Renal pelvis (tissue), 12 donors: ENCODE results near the gene FOXB1. TPM values are rescaled to one million over a fixed set of nuclear protein-coding genes. Genes with fewer than 3 reads are reported as not detected.

ENCODE experiments used
- DNase-seq: peaks from one replicate; pipeline ENCODE4 v3.0.0-alpha.2; 2013
- long read RNA-seq, 16 experiments: transcript quantifications; one replicate each; lab custom pipeline, GENCODE V29; 2026
- polyA plus RNA-seq, 3 donors: library from polyadenylated mRNA; unstranded; fragments of 120-200 nt; gene quantifications; one replicate each; pipeline ENCODE4 v1.2.1, GENCODE V29; 2013; ENCODE audit not compliant: insufficient read length in 3 of 3

FOXB1 gene
- under 1 TPM in 2 of 3 donors, not detected in 1; 0.08 to 0.20 TPM for polyA plus RNA-seq
- long read RNA-seq, donor 1 = 0 reads
- long read RNA-seq, donor 2 = 0 reads
- long read RNA-seq, donor 3 = 0 reads
- long read RNA-seq, donor 4 = 0 reads
- long read RNA-seq, donor 5 = 0 reads
- long read RNA-seq, donor 6 = 0 reads
- long read RNA-seq, donor 7 = 0 reads
- long read RNA-seq, donor 8 = 0 reads
- long read RNA-seq, donor 9 = 0 reads
- long read RNA-seq, donor 10 = 0 reads
- long read RNA-seq, donor 11 = 0 reads
- long read RNA-seq, donor 12 = 0 reads
- long read RNA-seq, donor 13 = 0 reads
- long read RNA-seq, donor 14 = 0 reads
- long read RNA-seq, donor 15 = 0 reads
- long read RNA-seq, donor 16 = 0 reads

DNA sequence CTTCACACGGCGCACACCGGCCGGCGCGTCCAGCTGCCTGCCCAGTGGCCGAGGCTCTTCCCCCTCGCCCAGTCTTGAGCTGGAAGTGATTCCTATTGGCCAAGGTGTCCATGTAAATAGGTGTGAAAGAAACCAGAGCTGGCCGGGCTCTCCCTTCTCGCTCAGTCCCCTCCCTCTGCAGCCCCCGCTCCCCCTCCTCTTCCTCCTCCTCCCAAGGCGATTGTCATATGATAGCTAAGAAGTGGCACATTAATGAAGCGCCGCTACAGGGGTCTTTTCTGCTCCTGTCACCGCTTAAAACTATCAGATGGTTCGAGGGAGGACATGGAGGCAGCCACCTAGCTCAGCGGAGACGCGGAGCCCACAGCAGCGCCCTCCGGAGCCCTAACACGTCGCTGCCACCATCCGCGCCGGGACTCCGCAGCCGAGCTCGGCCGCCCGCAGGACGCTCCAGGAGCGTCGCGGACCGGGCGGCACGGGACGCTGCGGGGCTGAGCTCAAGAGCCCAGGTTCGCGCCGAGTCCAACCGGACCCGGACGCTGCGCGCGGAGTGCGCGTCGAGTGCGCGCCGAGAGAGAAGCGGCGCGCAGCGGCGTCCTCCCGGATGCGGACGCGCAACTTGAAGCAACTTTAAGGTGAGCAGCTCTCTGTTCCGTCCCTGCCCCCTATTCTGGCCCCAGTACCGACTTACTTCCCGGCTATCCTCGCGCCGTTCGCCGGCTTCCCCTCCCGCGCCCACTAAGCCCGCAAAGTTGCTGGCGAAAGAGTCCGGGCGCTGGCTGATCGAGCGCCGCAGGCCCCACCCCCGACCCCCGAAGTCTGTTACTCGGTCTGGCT is at the start of gene FOXB1:
TSS of gene FOXB1 (plus strand) at position 303 of the 837 bp plus-strand sequence. CDS start 653 bp downstream, outside the sequence.
- DNase-seq = no peak

DNA sequence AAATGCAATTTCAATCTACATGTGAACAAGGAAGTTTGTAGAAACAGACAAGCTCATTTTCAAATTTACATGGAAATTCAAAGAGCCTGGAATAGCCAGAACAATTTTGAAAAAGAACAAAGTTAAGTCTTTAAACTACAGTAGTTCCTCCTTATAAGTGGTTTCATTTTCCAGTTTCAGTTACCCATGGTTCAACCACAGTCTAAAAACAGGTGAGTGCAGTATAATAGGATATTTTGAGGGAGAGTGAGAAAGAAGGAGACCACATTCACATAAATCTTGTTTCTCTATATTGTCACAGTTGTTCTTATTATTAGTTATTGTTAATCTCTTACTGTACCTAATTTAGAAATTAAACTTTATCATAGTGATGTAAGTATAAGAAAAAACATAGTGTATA is 45.8 kb upstream of the FOXB1 start:
- no peak for DNase-seq

DNA sequence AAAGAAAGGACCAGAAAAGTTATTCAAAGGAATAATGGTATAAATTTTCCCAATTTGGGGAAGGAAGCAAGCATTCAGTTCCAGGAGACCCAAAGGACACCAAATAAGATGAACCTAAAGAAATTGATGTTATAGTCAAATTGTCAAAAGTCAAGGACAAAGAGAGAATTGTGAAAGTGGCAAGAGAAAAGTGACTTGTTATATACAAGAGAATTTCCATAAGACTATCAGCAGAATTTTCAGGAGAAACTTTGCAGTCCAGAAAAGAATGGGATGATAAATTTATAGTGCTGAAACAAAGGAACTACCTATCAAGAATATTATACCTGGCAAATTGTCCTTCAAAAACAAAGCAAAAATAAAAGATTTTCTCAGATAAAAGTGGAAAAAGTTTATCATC is 43.8 kb upstream of the FOXB1 start:
- no peak for DNase-seq

DNA sequence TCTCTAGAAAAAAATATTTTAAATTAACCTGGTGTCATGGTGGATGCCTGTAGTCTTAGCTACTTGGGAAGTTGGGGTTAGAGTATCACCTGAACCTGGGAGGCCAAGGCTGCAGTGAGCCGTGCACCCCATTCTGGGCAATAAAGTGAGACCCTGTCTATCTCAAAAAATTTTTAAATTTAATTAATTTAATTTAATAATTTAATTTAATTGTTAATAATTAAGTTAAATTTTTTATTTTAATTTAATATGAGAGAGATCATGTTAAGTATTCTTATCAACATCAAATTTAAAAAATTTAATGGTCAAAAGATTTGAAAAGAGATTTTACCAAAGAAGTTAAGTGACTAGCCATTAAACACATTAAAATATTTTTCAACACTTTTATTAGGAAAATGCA is 40.8 kb upstream of the FOXB1 start:
- DNase-seq = no peak

DNA sequence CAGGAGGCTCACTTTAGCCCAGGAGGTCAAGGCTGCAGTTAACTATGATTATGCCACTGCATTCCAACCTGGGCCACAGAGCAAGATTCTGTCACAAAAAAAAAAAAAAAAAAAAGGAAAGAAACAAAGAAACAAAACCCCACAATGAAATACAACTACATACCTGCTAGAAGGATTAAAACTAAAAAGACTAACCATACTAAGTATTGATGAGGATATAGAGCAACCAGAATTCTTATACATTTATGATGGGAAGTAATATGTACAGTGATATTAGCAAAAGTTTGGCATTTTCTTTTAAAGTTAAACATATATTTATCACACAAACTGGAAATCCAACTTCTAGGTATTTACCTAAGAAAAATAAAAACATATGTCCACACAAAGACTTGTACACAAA is 40.2 kb upstream of the FOXB1 start:
- no peak for DNase-seq

DNA sequence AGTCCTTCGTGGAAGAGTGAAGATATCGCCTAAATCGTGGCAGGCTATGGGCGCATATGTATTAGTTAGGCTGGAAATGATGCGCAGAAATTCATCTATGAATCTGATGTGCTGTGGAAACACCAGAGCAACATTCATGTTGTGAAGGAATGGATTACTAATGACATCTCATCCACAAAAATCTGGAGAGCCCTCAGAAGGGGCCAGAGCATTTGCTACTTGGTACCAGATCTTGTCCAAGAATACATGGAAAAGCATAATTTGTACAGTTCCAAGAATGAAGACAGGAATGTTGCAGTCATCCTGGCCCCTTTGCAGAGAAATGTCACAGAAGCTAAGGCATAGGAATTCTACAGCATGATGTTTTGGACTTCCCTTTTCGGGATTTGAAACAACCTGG is 38.4 kb upstream of the FOXB1 start:
- DNase-seq = no peak

DNA sequence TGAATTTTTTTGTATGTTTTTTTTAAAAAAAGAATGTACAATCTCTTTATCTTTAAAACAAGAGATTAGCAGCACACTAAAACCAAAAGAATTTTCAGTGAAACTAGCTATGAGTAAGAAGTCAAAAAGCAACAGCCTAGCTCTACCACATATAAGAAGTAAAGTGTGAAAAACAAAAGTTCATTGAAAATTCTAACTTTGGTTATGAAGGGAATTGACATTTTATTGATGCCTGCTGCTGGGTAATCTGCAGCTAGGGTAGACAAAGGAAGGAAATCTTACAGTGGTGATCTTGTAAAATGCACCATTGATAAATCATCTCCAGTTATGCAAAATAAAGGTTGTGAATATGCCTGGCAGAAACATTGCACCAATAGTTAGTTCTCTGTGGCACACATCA is 37.8 kb upstream of the FOXB1 start:
- no peak for DNase-seq

DNA sequence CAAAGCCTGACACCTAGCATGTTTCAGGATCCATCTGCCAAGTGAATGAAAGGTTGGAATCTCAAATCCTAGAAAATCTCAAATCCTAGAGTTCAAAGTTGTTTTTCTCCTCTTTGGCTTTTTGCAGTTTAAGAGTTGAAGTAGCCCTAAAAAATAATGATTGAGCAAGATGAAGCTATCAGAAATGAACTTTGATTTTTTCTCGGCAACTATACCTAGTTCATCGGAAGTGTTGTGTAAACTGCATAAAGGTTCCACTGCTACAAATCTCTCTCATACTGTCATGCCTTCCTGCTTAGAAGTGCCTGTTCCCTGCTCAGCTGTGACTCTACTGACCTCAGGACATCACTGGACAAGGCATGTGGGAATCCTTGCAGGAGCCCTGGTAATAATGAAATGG is 35.8 kb upstream of the FOXB1 start:
- no peak for DNase-seq

DNA sequence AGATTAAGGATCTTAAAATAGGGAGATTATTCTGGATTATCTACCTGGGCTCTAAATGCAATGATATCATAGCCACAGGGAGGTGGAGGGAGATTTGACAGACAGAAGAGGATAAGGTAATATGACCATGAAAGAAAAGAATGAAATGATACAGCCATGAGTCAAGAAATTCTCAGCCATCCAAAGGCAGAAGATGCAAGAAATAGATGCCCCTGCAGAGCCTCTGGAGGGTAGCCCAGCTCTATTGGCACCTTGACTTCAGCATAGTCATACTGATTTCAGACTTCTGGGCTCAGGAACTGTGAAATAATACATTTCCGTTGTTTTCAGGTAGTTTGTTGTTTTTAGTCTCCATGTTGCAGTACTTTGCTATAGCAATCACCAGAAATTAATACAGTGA is 31.9 kb upstream of the FOXB1 start:
- no peak for DNase-seq

DNA sequence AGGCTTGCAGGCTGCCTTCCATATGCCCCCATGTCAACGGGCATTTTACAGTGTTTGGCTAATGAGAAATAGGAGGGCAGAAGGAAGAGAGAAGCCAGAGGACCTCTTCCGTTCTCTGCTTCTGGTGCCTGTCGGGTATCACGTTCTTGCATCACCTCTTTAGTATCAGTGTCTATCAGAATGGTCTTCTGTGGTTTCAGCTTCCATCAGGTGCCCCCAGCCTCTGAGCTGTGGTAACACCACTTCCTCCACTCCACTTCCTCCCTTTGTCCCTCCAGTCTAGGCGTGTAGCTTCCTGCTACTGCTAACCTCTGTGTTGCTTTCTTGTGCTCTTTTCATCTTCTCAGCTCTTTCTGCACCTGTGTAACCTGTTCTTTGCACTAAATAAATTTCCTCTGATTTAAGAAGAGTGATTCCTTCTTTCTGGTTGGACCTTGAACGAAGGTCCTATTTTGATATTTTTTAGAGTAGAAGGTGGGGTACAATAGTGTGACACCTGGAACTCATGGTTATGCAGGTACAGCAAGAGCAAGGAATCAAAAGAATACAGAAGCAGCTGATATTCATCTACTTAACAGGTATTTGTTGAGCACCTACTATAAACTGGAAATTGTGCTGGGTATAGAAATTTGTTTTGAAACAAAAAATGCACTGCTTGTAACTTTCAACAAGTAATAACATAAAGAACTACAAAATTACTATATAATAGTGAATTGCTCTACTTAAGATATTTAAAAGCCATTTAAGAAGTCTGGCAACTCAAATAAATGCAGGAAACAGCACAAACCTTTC is 27.4 kb upstream of the FOXB1 start:
- DNase-seq = no peak

DNA sequence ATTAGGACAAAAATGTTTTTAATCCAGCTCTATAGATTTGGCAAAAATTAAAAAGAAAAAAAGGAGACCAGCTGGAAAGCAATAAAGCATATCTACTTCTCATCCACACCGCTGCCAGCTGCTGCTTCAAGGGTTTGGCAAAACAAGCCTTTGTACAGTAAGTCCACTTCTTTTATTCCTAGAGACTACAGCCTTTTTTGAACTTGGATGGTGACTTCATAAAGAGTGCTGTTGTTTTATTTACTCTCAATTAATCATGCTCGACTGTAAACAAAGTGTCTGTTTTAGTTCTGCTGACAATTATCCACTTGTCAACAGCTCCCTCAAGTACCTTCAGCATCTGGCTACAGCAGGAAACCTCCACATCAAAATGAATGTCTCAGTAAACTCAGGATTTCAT is 12.3 kb upstream of the FOXB1 start:
- no peak for DNase-seq

DNA sequence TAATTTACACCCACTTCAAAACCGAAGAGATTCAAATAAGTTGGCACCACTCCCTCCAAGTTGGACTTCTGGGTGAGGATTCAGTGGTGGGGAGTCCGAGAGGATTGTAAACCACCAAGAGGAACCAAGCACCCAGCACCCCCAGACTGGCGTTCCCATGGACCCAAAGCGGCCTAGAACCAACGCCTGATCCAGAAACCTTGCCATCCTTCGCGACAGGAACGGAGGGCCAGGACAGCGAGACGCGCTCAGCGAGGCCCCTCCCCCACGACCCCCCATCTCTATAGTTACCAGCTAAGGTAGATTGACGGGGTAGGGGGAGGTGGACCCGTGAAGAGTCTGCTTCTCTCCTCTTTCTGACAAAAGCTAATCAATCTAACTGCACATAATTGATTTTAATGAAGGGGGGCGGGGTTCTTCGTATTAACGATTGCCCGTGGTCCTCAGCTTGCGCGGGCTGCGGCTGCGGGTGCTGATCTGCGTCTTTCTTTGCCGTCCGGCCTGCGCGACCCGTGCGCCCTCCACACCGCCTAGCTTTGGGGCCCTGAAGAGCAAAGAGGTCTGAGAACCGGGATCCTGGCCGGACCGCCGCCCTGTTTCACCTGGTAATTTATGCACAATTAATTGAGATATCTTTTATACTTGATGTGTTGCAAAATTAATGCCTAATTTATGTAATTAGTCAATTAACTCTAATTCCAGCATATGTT is 10.9 kb upstream of the FOXB1 start:
- no peak for DNase-seq

DNA sequence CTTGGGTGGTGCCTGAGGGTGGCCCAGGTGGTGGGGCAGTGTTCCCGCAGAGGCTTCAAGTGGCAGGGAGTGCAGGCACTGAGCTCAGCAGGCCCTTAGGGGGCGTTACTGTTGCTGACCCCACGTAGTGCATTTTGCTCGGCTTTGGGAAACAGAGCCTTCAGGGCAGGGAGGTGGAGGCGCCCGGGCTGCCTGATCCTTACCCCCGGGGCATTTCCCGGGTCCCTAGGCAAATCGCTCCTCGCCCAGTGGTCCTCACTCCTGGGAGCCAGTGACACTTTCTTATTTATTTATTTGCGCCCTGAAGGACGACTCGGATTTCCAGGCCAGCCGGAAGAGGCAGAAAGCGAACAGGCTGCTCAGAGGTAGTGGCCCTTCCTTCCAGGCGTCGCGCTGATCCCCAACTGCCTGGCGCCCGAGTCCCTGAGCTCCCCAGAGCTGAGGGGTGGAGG is 10.1 kb upstream of the FOXB1 start:
- DNase-seq = no peak

DNA sequence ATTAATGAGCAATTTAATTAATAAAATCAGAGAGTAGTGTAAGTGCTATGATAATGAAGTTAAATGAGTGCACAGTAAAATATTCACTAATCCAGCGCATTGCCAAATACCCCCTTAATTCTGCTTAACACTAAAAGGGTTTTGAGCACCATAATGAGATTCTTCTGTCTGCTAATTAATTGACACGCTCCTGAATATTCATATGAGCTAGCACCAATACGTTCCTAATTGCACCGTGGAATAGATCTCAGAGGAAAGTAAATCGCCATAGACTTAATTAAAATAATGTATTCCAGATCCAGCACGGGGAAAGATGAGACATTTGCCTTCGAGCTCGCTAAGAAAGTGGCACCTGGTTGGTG is 9.6 kb upstream of the FOXB1 start:
- no peak for DNase-seq

DNA sequence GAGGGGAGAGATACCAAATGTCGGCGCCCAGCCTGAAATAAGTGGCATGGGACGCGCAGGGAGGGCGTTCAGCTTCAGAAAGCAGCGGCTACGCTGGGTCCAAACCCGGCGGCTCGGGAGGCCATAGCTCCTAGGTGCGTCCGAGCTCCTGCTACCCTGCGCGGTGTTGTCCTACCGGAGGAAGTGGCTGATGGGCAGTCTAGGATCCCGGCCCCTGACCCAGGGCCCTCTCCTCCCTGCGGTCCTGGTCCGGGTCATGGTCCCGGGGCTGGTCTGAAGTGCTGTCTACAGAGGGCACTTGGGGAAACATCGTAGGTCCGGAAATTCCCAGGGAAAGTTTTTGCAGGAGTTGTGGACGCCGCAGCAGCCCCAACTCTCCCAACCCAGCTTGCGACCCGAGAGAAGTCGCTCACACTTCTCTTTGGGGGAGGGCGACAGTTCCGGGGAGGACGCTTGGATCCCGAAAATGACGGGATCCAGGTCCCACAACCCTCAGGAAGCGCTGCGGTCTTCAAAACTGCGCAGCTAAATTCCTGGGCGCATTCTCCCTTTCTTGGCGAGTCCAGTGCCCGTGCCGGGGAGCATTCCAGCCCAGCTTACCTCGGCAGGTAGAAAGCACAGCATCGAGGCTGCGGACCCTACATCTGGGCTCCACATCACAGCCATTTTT is 9.1 kb upstream of the FOXB1 start:
- no peak for DNase-seq

DNA sequence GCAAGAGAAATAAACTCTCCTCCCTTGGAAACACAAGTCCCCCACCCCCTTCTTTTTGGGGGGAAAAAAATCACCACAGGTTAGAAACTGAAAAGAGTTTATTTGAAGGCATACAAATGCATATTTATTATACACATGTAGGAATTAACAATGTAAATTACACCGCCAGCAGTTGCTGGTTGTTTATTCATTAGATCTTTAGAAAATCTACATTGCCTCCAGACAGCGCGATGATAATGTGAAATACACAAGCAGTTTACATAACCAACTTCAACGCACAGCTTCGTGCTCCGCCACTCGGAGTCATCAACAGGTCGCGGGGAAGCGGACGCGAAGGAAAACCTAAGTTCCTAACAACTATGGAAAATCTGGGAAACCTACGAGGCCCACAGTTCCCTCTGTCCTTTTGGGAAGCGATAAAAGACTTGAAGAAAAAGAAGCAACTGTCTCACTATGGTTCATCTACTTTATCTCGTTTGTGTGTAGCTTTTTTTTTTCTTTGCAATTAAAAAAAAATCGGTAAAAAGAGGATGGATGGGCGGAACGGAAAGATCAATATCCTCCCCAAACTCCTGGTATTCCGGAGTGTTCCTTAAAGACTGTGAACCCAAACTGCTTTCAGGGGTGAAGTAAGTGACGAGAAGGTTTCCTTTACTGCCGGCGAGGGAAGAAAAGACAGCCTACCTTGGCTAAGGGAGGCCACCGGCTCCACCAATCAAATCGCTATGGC is 8.4 kb upstream of the FOXB1 start:
- DNase-seq = no peak

DNA sequence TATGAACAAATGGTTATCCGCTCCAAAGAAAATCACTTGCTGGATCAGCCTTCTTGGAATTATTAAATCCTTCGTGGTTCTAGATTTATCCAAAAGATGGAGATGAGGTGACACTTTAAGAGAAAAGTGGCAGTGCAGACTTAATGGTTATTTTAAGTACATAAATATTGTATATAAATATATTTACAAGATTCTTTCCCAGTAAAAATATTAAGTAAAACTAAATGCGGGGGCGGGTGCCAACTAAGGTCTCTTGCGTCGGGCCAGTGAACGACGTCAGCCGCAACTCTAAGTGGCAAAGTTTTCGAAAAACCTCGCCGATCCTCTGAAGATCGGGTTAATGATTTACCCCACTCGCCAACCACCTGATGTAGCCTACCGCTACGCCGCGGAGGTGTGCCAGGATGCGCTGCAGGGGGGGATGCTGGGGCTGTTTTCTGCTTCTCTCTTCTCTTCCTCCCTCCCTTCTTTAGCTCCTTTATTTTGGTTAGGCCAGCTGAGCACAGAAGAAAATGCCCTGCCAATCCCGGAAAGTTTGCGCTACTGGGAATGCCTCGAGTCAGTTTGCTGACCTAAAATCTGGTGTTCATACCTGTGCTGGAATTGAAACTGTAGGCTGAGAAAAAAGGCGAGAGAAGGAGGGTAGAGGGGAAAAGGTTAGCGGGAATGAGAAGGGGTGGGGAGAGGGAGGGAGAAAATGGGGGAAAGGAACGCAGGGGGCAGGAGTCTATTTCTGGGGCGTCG is 7.6 kb upstream of the FOXB1 start:
- no peak for DNase-seq

DNA sequence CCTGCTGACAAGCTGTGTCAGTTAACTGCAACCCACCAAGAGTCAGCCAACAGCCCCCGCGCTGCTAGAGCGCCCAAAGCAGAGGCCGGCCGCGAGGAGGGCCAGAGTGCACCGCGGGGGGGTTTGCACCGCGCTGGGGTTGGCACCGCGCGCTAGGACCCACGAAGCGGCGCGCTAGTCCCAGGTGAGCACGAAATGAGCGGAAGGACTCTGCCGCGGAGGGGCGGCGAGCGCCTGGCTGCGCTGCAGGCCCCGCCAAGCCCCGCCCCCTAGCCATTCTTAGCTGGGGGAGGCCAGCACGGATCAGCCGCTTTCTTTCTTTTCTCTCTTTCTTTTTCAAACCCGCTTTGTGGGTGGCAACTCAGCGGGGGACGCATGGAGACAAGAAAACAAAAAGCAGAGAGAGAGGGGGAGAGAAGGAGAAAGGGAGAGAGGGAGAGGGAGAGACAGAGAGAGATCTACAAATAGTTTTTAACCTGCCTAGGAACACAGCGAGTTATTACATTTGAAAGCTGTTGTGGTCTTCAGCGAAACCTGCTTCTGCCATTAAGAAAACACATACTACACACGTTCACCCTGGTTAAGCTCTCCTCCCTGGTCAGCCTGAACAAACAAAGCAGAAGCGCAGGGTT is 6.9 kb upstream of the FOXB1 start:
- DNase-seq = no peak

DNA sequence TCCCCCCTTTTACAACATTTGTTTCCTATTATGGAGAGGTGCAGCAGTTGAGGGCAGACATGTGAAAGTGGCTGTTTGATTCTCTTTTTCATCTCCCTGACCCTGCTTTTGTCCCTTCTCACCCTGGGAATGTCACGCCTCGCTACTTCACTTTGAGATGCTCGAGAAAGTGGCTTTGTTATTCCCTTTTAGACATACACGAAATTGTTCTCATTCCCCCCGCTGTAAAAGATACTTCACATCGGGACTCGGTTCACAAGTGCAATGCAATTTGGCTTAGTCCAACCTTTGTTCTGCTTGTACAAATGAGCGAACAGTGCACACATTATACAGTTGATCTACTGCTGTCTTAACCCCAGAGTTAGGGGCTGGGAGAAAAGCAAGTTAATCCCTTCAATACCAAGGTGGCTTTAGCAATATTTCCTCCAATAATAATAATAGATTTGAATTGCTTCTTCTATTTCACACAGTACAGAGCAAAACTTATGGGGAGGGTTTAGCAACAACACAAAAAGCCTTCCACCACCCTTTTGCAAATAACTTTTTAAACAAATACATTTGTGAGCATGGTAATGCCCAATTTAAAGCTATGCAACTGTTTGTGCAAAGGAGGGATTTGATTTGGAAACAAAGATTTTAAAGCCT is 5.7 kb upstream of the FOXB1 start:
- no peak for DNase-seq
